Gastrocnemius medialis (tissue), 4 donors: ENCODE data around the gene KHNYN.

Experiments
- POLR2A ChIP-seq, 2 donors: fragments of 450-650 bp; IDR thresholded peaks; one replicate each; pipeline ENCODE4 v1.6.1; 2017; ENCODE audit warnings: antibody characterized with exemption in 2 of 2, mild to moderate bottlenecking in 2 of 2, moderate library complexity in 2 of 2
- TF ChIP-seq, protein P1 (sequence below), 5 experiments: fragments of 450-650 bp in 3 of 5; fragments of 200-600 bp in 2 of 5; sonication (generic) in 2 of 5; IDR thresholded peaks in 4 of 5; conservative IDR thresholded peaks in 1 of 5; 1 replicate in 4 of 5; 2 replicates in 1 of 5; pipeline ENCODE4 v1.5.1; 2016 to 2019; ENCODE audit warnings: antibody characterized with exemption in 5 of 5, mild to moderate bottlenecking in 3 of 5, moderate library complexity in 3 of 5

DNA sequence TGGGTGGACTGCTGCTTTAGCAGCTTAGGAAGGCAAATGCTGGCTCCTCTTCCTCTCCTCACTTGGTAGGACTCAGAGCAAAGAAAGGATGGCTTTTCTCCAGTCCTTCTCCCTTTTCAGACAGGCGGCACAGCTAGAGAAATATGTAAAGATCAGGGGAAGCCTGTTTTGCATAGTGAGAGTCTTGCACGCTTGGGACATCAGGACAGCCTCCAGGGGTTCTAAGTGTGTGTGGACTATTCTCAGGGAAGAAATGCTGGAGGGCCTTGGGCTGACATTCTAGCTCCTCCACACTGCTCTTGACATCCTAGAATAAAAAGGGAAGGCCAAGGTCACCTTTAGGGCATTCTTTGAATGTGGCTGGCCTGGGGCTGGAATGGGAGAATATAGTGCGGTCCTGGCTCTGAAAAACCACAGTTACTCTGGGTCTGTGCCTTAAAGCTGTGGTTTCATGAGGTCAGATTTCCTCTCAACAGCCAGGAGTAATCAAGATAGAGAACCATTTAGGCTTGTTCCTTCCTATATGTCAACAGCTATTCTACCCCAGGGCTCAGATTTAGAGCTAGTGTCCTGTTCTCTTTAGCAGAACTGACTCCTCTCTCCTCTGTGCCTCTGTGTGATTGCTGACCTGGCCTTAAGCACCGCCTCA, 54.0 kb downstream of the KHNYN start:
- TF ChIP-seq, protein P1, sequence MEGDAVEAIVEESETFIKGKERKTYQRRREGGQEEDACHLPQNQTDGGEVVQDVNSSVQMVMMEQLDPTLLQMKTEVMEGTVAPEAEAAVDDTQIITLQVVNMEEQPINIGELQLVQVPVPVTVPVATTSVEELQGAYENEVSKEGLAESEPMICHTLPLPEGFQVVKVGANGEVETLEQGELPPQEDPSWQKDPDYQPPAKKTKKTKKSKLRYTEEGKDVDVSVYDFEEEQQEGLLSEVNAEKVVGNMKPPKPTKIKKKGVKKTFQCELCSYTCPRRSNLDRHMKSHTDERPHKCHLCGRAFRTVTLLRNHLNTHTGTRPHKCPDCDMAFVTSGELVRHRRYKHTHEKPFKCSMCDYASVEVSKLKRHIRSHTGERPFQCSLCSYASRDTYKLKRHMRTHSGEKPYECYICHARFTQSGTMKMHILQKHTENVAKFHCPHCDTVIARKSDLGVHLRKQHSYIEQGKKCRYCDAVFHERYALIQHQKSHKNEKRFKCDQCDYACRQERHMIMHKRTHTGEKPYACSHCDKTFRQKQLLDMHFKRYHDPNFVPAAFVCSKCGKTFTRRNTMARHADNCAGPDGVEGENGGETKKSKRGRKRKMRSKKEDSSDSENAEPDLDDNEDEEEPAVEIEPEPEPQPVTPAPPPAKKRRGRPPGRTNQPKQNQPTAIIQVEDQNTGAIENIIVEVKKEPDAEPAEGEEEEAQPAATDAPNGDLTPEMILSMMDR (IDR thresholded peaks at IDR 0.05 in 4 of 5, conservative IDR thresholded peaks at IDR 0.05 in 1 of 5): no peak
- no peak for TF ChIP-seq POLR2A (IDR thresholded peaks at IDR 0.05)
